WTC11 (cell line): ENCODE data around the gene AMPD3. TPM values are rescaled to one million over a fixed set of nuclear protein-coding genes. Genes with fewer than 3 reads are reported as not detected.

Experiments used
- ATAC-seq: fragments of 200-7000 bp; cut with Tn5 transposase; 2 replicates; pipeline ENCODE4 v1.10.0; 2021; ENCODE audit warnings: mild to moderate bottlenecking, moderate library complexity
- CTCF ChIA-PET: fragments of 300-600 bp; sonication (Branson Sonifier 250); formaldehyde crosslinking; loops from one replicate; lab custom pipeline; 2021; ENCODE audit warnings: antibody characterized with exemption; lab: Charles Lee
- POLR2A ChIA-PET: fragments of 350-600 bp; sonication (Branson Sonifier 250); formaldehyde crosslinking; loops from one replicate; lab custom pipeline; 2021; ENCODE audit warnings: antibody characterized with exemption; lab: Charles Lee
- DNase-seq: peaks from one replicate; pipeline ENCODE4 v3.0.0; 2021; ENCODE audit warnings: low spot score
- H3K27ac Mint-ChIP-seq: 2 replicates; pipeline ENCODE4 v1.8.0; 2021; ENCODE audit warnings: mixed read lengths
- H3K27me3 Mint-ChIP-seq: 2 replicates; pipeline ENCODE4 v1.8.0; 2021; ENCODE audit warnings: low read depth, mild to moderate bottlenecking, moderate library complexity, mixed read lengths
- H3K36me3 Mint-ChIP-seq: 2 replicates; pipeline ENCODE4 v1.8.0; 2021; ENCODE audit warnings: mixed read lengths
- H3K4me1 Mint-ChIP-seq: 2 replicates; pipeline ENCODE4 v1.8.0; 2022; ENCODE audit warnings: mixed read lengths
- H3K4me3 Mint-ChIP-seq: 2 replicates; pipeline ENCODE4 v1.8.0; 2021; ENCODE audit warnings: mild to moderate bottlenecking, moderate library complexity, mixed read lengths
- H3K9me3 Mint-ChIP-seq: 2 replicates; pipeline ENCODE4 v1.8.0; 2021; ENCODE audit warnings: mixed read lengths
- AR ChIP-seq: fragments of 250-450 bp; sonication (Bioruptor Pico); IDR thresholded peaks from 2 replicates; pipeline ENCODE4 v1.9.0; 2021; ENCODE audit warnings: mild to moderate bottlenecking
- CREM ChIP-seq: sonication (generic); formaldehyde crosslinking; IDR thresholded peaks from 2 replicates; pipeline ENCODE4 v1.8.1; 2022; ENCODE audit warnings: mild to moderate bottlenecking, missing genetic modification reagents, moderate library complexity
- GRHL2 ChIP-seq: fragments of 250-450 bp; sonication (Bioruptor Pico); IDR thresholded peaks from 2 replicates; pipeline ENCODE4 v1.8.0; 2022; ENCODE audit warnings: mild to moderate bottlenecking, moderate library complexity; ENCODE audit not compliant: insufficient replicate concordance, severe bottlenecking
- GTF2I ChIP-seq: fragments of 250-450 bp; sonication (Bioruptor Pico); conservative IDR thresholded peaks from 2 replicates; pipeline ENCODE4 v1.4.0; 2021; ENCODE audit warnings: mild to moderate bottlenecking
- JAZF1 ChIP-seq: fragments of 250-450 bp; sonication (Bioruptor Pico); IDR thresholded peaks from 2 replicates; pipeline ENCODE4 v1.9.0; 2021; ENCODE audit warnings: moderate library complexity, mild to moderate bottlenecking, inconsistent platforms
- KAT7 ChIP-seq: sonication (generic); formaldehyde crosslinking; IDR thresholded peaks from 2 replicates; pipeline ENCODE4 v1.8.1; 2023; ENCODE audit warnings: missing genetic modification reagents, mild to moderate bottlenecking, borderline replicate concordance
- MLX ChIP-seq: sonication (generic); formaldehyde crosslinking; IDR thresholded peaks from 2 replicates; pipeline ENCODE4 v1.8.1; 2023; ENCODE audit warnings: mild to moderate bottlenecking, missing genetic modification reagents, moderate library complexity
- NFATC4 ChIP-seq: fragments of 250-450 bp; sonication (Bioruptor Pico); IDR thresholded peaks from 2 replicates; pipeline ENCODE4 v1.9.0; 2021; ENCODE audit warnings: mild to moderate bottlenecking
- NFYB ChIP-seq: sonication (generic); formaldehyde crosslinking; conservative IDR thresholded peaks from 2 replicates; pipeline ENCODE4 v1.8.0; 2022; ENCODE audit warnings: low read depth, missing genetic modification reagents
- PREB ChIP-seq: sonication (generic); formaldehyde crosslinking; IDR thresholded peaks from 2 replicates; pipeline ENCODE4 v1.8.1; 2022; ENCODE audit warnings: mild to moderate bottlenecking, missing genetic modification reagents, moderate library complexity, borderline replicate concordance
- RELA ChIP-seq: sonication (generic); formaldehyde crosslinking; IDR thresholded peaks from 2 replicates; pipeline ENCODE4 v1.8.1; 2022; ENCODE audit warnings: missing genetic modification reagents, mild to moderate bottlenecking, borderline replicate concordance
- RORB ChIP-seq: fragments of 250-450 bp; sonication (Bioruptor Pico); IDR thresholded peaks from 2 replicates; pipeline ENCODE4 v1.9.0; 2021; ENCODE audit warnings: mild to moderate bottlenecking
- SOX15 ChIP-seq: fragments of 250-450 bp; sonication (Bioruptor Pico); IDR thresholded peaks from 2 replicates; pipeline ENCODE4 v1.9.0; 2021; ENCODE audit warnings: mild to moderate bottlenecking
- TEAD1 ChIP-seq: sonication (generic); formaldehyde crosslinking; IDR thresholded peaks from 2 replicates; pipeline ENCODE4 v1.8.0; 2022; ENCODE audit warnings: mild to moderate bottlenecking, missing genetic modification reagents
- ZNF138 ChIP-seq: sonication (generic); formaldehyde crosslinking; conservative IDR thresholded peaks from 2 replicates; pipeline ENCODE4 v1.8.1; 2022; ENCODE audit warnings: mild to moderate bottlenecking, moderate library complexity, missing genetic modification reagents
- ZNF532 ChIP-seq: fragments of 250-450 bp; sonication (Bioruptor Pico); IDR thresholded peaks from 2 replicates; pipeline ENCODE4 v1.9.0; 2021; ENCODE audit warnings: mild to moderate bottlenecking, borderline replicate concordance
- total RNA-seq: library from RNA; stranded (reverse); gene quantifications from 3 replicates; pipeline ENCODE4 v1.2.3, GENCODE V29; 2021
- TF ChIP-seq, protein P1 (sequence below): sonication (generic); formaldehyde crosslinking; IDR thresholded peaks from 2 replicates; pipeline ENCODE4 v1.8.0; 2022; ENCODE audit warnings: missing genetic modification reagents
- TF ChIP-seq, protein P2 (sequence below): sonication (generic); formaldehyde crosslinking; IDR thresholded peaks from 2 replicates; pipeline ENCODE4 v1.8.1; 2023; ENCODE audit warnings: mild to moderate bottlenecking, missing genetic modification reagents, borderline replicate concordance
- TF ChIP-seq, protein P3 (sequence below): sonication (generic); formaldehyde crosslinking; conservative IDR thresholded peaks from 2 replicates; pipeline ENCODE4 v1.8.1; 2022; ENCODE audit warnings: mild to moderate bottlenecking, missing genetic modification reagents

Gene AMPD3
- total RNA-seq, 1 experiment from 2014 or later = 6.4 TPM

- no peak for TF ChIP-seq MLX (CRISPR knock-in tag)
- no peak for TF ChIP-seq AR (CRISPR knock-in tag)
- TF ChIP-seq CREM (CRISPR knock-in tag) = no peak
- TF ChIP-seq NFYB (CRISPR knock-in tag) = no peak
- TF ChIP-seq PREB = no peak
- TF ChIP-seq, protein P1, sequence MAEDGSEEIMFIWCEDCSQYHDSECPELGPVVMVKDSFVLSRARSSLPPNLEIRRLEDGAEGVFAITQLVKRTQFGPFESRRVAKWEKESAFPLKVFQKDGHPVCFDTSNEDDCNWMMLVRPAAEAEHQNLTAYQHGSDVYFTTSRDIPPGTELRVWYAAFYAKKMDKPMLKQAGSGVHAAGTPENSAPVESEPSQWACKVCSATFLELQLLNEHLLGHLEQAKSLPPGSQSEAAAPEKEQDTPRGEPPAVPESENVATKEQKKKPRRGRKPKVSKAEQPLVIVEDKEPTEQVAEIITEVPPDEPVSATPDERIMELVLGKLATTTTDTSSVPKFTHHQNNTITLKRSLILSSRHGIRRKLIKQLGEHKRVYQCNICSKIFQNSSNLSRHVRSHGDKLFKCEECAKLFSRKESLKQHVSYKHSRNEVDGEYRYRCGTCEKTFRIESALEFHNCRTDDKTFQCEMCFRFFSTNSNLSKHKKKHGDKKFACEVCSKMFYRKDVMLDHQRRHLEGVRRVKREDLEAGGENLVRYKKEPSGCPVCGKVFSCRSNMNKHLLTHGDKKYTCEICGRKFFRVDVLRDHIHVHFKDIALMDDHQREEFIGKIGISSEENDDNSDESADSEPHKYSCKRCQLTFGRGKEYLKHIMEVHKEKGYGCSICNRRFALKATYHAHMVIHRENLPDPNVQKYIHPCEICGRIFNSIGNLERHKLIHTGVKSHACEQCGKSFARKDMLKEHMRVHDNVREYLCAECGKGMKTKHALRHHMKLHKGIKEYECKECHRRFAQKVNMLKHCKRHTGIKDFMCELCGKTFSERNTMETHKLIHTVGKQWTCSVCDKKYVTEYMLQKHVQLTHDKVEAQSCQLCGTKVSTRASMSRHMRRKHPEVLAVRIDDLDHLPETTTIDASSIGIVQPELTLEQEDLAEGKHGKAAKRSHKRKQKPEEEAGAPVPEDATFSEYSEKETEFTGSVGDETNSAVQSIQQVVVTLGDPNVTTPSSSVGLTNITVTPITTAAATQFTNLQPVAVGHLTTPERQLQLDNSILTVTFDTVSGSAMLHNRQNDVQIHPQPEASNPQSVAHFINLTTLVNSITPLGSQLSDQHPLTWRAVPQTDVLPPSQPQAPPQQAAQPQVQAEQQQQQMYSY (CRISPR knock-in tag) = no peak
- TF ChIP-seq GRHL2 (CRISPR knock-in tag) = no peak
- TF ChIP-seq KAT7 = no peak
- TF ChIP-seq RORB (CRISPR knock-in tag) = no peak
- no peak for TF ChIP-seq JAZF1 (CRISPR knock-in tag)
- TF ChIP-seq RELA (CRISPR knock-in tag) = no peak
- no peak for TF ChIP-seq GTF2I (CRISPR knock-in tag)
- no peak for TF ChIP-seq TEAD1 (CRISPR knock-in tag)
- TF ChIP-seq ZNF532 (CRISPR knock-in tag) = no peak
- TF ChIP-seq, protein P2, sequence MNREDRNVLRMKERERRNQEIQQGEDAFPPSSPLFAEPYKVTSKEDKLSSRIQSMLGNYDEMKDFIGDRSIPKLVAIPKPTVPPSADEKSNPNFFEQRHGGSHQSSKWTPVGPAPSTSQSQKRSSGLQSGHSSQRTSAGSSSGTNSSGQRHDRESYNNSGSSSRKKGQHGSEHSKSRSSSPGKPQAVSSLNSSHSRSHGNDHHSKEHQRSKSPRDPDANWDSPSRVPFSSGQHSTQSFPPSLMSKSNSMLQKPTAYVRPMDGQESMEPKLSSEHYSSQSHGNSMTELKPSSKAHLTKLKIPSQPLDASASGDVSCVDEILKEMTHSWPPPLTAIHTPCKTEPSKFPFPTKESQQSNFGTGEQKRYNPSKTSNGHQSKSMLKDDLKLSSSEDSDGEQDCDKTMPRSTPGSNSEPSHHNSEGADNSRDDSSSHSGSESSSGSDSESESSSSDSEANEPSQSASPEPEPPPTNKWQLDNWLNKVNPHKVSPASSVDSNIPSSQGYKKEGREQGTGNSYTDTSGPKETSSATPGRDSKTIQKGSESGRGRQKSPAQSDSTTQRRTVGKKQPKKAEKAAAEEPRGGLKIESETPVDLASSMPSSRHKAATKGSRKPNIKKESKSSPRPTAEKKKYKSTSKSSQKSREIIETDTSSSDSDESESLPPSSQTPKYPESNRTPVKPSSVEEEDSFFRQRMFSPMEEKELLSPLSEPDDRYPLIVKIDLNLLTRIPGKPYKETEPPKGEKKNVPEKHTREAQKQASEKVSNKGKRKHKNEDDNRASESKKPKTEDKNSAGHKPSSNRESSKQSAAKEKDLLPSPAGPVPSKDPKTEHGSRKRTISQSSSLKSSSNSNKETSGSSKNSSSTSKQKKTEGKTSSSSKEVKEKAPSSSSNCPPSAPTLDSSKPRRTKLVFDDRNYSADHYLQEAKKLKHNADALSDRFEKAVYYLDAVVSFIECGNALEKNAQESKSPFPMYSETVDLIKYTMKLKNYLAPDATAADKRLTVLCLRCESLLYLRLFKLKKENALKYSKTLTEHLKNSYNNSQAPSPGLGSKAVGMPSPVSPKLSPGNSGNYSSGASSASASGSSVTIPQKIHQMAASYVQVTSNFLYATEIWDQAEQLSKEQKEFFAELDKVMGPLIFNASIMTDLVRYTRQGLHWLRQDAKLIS (CRISPR knock-in tag) = no peak
- TF ChIP-seq ZNF138 (CRISPR knock-in tag) = no peak
- TF ChIP-seq SOX15 (CRISPR knock-in tag) = no peak
- TF ChIP-seq, protein P3, sequence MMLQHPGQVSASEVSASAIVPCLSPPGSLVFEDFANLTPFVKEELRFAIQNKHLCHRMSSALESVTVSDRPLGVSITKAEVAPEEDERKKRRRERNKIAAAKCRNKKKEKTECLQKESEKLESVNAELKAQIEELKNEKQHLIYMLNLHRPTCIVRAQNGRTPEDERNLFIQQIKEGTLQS (CRISPR knock-in tag) = no peak
- TF ChIP-seq NFATC4 (CRISPR knock-in tag) = no peak
- CTCF ChIA-PET = no interaction called here
- ATAC-seq (no peak), DNase-seq (no peak)
- H3K9me3 Mint-ChIP-seq = no peaks in the 10 kb centered on the region
- H3K27ac Mint-ChIP-seq = peak overlapping the region; percentile 61; the same call in 1 of the 2 replicates
- no peak overlapping the region for H3K4me3 Mint-ChIP-seq
- peaks cover 2% of the 10 kb centered on the region; the same call in 1 of the 2 replicates for H3K27me3 Mint-ChIP-seq
- POLR2A ChIA-PET = interaction anchor here (0.6 kb wide), 1 partner anchor 9 kb away, joined by 5 read pairs; no protein-coding TSS in a partner anchor
- H3K36me3 Mint-ChIP-seq = no peaks in the 10 kb centered on the region
- H3K4me1 Mint-ChIP-seq = peaks cover 26% of the 10 kb centered on the region
Measured at GRCh38 chr11:10460611-10461275, 5.7 kb downstream of the AMPD3 start.
